B cell (primary cell): ENCODE data around the gene EPC1. TPM values are rescaled to one million over a fixed set of nuclear protein-coding genes. Genes with fewer than 3 reads are reported as not detected.

Experiments used
- ATAC-seq: fragments of 200-7000 bp; cut with Tn5 transposase; one replicate; pipeline ENCODE4 v1.10.0; 2021; ENCODE audit warnings: low read depth, mild to moderate bottlenecking, moderate number of reproducible peaks, moderate library complexity
- CTCF ChIA-PET: fragments of 350-600 bp; sonication (Branson Sonifier 250); formaldehyde crosslinking; loops from one replicate; lab custom pipeline; 2021; ENCODE audit warnings: antibody characterized with exemption, inconsistent platforms; lab: Charles Lee
- POLR2A ChIA-PET: fragments of 350-600 bp; sonication (Branson Sonifier 250); formaldehyde crosslinking; loops from one replicate; lab custom pipeline; 2021; ENCODE audit warnings: antibody characterized with exemption; lab: Charles Lee
- DNase-seq: peaks from one replicate; pipeline ENCODE4 v3.0.0; 2013
- H2AFZ ChIP-seq: 2 replicates; pipeline ENCODE4 v1.6.1; 2012; ENCODE audit warnings: mild to moderate bottlenecking, low read depth, low read length; ENCODE audit not compliant: insufficient read depth, poor library complexity, severe bottlenecking
- H3K27ac ChIP-seq, 2 donors: 1 replicate in 1 of 2; 2 replicates in 1 of 2; pipeline ENCODE4 v1.5.1; 2012 to 2013; ENCODE audit warnings: low read length in 2 of 2, mild to moderate bottlenecking in 2 of 2, moderate library complexity in 1 of 2
- H3K27me3 ChIP-seq, 4 experiments: fragments of 200-600 bp in 1 of 4; sonication (generic) in 1 of 4; replicated peaks in 1 of 4; 1 replicate in 2 of 4; 2 replicates in 2 of 4; pipeline versions ENCODE4 v1.6.1 to v1.7.0; 2013 to 2016; ENCODE audit warnings: low read length in 3 of 4, mild to moderate bottlenecking in 2 of 4, mixed read lengths in 1 of 4, moderate library complexity in 1 of 4; ENCODE audit not compliant: insufficient read depth in 4 of 4, control insufficient read depth in 3 of 4; ENCODE audit errors: control extremely low read depth in 1 of 4
- H3K36me3 ChIP-seq, 2 experiments: replicated peaks in 1 of 2; 1 replicate in 1 of 2; 2 replicates in 1 of 2; pipeline versions ENCODE4 v1.6.1 to v1.7.1; 2013; ENCODE audit warnings: low read length in 1 of 2; ENCODE audit not compliant: insufficient read depth in 2 of 2, control insufficient read depth in 1 of 2; ENCODE audit errors: control extremely low read depth in 1 of 2, extremely low read depth in 1 of 2
- H3K4me1 ChIP-seq, 2 donors: fragments of 200-600 bp in 1 of 2; sonication (generic) in 1 of 2; 1 replicate in 1 of 2; 2 replicates in 1 of 2; pipeline versions ENCODE4 v1.5.1 to v1.6.1; 2013 to 2017; ENCODE audit warnings: low read length in 2 of 2; ENCODE audit not compliant: control insufficient read depth in 2 of 2, insufficient read depth in 2 of 2
- H3K4me2 ChIP-seq: replicated peaks from 2 replicates; pipeline ENCODE3; 2012; ENCODE audit warnings: mild to moderate bottlenecking, low read depth, low read length; ENCODE audit not compliant: poor library complexity, severe bottlenecking
- H3K4me3 ChIP-seq, 5 experiments: fragments of 200-600 bp in 1 of 5; sonication (generic) in 1 of 5; 1 replicate in 3 of 5; 2 replicates in 2 of 5; pipeline versions ENCODE4 v1.5.1 to v1.7.0; 2011 to 2016; ENCODE audit warnings: low read length in 4 of 5, mild to moderate bottlenecking in 4 of 5, low read depth in 2 of 5, control low read depth in 1 of 5, moderate library complexity in 1 of 5; ENCODE audit not compliant: insufficient read depth in 1 of 5; ENCODE audit errors: control extremely low read depth in 1 of 5, extremely low read depth in 1 of 5
- H3K79me2 ChIP-seq: fragments of 200-600 bp; sonication (generic); one replicate; pipeline ENCODE4 v1.6.0; 2016; ENCODE audit warnings: low read length; ENCODE audit not compliant: control insufficient read depth, insufficient read depth
- H3K9ac ChIP-seq: fragments of 200-600 bp; sonication (generic); 2 replicates; pipeline ENCODE4 v1.6.1; 2017; ENCODE audit warnings: mild to moderate bottlenecking, low read length, moderate library complexity
- H3K9me3 ChIP-seq, 3 donors: one replicate each; pipeline versions ENCODE4 v1.6.1 to v1.7.1; 2013; ENCODE audit warnings: low read length in 2 of 3; ENCODE audit not compliant: control insufficient read depth in 2 of 3, insufficient read depth in 1 of 3; ENCODE audit errors: control extremely low read depth in 1 of 3
- H4K20me1 ChIP-seq: 2 replicates; pipeline ENCODE4 v1.6.0; 2012; ENCODE audit warnings: mild to moderate bottlenecking, low read length; ENCODE audit not compliant: insufficient read depth, control insufficient read depth, poor library complexity, severe bottlenecking
- H3K27ac Mint-ChIP-seq: one replicate; pipeline ENCODE4 v1.8.0; 2021; ENCODE audit warnings: mixed read lengths
- H3K27me3 Mint-ChIP-seq: one replicate; pipeline ENCODE4 v1.8.0; 2021; ENCODE audit warnings: mixed read lengths
- H3K4me1 Mint-ChIP-seq: one replicate; pipeline ENCODE4 v1.8.0; 2021; ENCODE audit warnings: mixed read lengths
- H3K4me3 Mint-ChIP-seq: one replicate; pipeline ENCODE4 v1.8.0; 2021; ENCODE audit warnings: mixed read lengths
- H3K9me3 Mint-ChIP-seq: one replicate; pipeline ENCODE4 v1.8.0; 2022; ENCODE audit warnings: mixed read lengths; ENCODE audit not compliant: insufficient read depth
- CTCF ChIP-seq: fragments of 200-600 bp; IDR thresholded peaks from one replicate; pipeline ENCODE4 v1.8.0; 2022; ENCODE audit warnings: antibody characterized with exemption, mild to moderate bottlenecking
- EZH2 ChIP-seq: IDR thresholded peaks from 2 replicates; pipeline ENCODE4 v1.6.1; 2012; ENCODE audit warnings: borderline replicate concordance, low read depth, mild to moderate bottlenecking, moderate library complexity, low read length; ENCODE audit not compliant: insufficient read depth, poor library complexity, severe bottlenecking
- WGBS: methylation state at CpG from one replicate; pipeline ENCODE4 v1.1.5; 2013; ENCODE audit warnings: missing lambda C conversion rate; ENCODE audit not compliant: insufficient coverage; 5-methylcytosine and 5-hydroxymethylcytosine counted together
- intact Hi-C: fragments of 100-400 bp; cut with micrococcal nuclease; formaldehyde crosslinking; loops from one replicate; pipeline ENCODE4 v1.10.0; 2022
- polyA plus RNA-seq: library from polyadenylated mRNA; depleted of rRNA; stranded (reverse); fragments of >200 nt; gene quantifications from 2 replicates; pipeline ENCODE4 v1.2.3, GENCODE V29; 2012
- total RNA-seq, 2 donors: library from RNA; stranded (reverse); fragments of 120-200 nt in 1 of 2; gene quantifications; 1 replicate in 1 of 2; 2 replicates in 1 of 2; pipeline versions ENCODE4 v1.2.3 to v1.2.4, GENCODE V29; 2013 to 2022

The EPC1 gene
- total and polyA plus RNA-seq, 2 donors (not counting 1 experiment from before 2014, with no cell fraction given), result 120 to 220 TPM

DNA sequence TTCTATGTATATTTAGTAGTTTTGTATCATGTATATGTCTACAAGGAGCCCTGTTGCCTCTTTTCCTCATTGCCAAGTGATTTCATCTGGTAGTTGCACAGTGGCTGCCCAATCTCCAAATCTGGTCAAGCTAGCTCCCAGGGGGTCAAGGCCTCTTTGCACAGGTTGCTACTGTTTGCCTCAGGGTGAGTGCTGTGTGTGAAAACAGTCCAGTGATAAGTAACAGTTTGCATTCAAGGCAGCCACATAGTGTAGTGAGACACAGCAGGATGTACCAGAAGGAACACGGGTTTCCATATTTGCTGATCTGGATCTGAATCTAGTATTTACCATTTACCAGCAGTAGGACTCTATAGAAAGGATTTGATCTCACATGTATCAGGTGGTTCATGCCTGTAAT lies 13.3 kb upstream of the EPC1 start:
- DNase-seq, result no peak

More for the DNA sequence above, 13.3 kb upstream of the EPC1 start:
- H3K9me3 Mint-ChIP-seq, result no peaks in the 10 kb centered on the region
- CTCF ChIA-PET, result interaction anchor here (1.0 to 1.3 kb wide), 2 partner anchors 11 to 18 kb away, joined by 4 to 6 read pairs; no protein-coding TSS in a partner anchor
- no peak overlapping the region for H3K4me2 ChIP-seq
- POLR2A ChIA-PET, result no interaction called here
- H3K27me3 Mint-ChIP-seq, result no peaks in the 10 kb centered on the region
- no peak overlapping the region for H2AFZ ChIP-seq
- TF ChIP-seq CTCF (no peak), EZH2 (no peak)
- H3K9me3 ChIP-seq, result no peaks in the 10 kb centered on the region
- H3K4me1 ChIP-seq, result no peaks in the 10 kb centered on the region
- no peak overlapping the region for H3K27ac ChIP-seq
- H3K4me3 Mint-ChIP-seq, result no peak overlapping the region
- no peaks in the 10 kb centered on the region for H3K27me3 ChIP-seq
- no peak overlapping the region for H3K27ac Mint-ChIP-seq
- intact Hi-C loops, result no loop called here
- H3K36me3 ChIP-seq, result no peaks in the 10 kb centered on the region
- no peak for ATAC-seq
- H3K79me2 ChIP-seq, result peaks cover 86% of the 10 kb centered on the region
- H3K4me1 Mint-ChIP-seq, result peaks cover 24% of the 10 kb centered on the region
- no peak overlapping the region for H3K4me3 ChIP-seq
- WGBS, result no CpG with 5 or more reads among the region's 1 CpG
- no peaks in the 10 kb centered on the region for H4K20me1 ChIP-seq
- H3K9ac ChIP-seq, result no peak overlapping the region
